ENCODE measurements around the gene ARL17B.

DNA sequence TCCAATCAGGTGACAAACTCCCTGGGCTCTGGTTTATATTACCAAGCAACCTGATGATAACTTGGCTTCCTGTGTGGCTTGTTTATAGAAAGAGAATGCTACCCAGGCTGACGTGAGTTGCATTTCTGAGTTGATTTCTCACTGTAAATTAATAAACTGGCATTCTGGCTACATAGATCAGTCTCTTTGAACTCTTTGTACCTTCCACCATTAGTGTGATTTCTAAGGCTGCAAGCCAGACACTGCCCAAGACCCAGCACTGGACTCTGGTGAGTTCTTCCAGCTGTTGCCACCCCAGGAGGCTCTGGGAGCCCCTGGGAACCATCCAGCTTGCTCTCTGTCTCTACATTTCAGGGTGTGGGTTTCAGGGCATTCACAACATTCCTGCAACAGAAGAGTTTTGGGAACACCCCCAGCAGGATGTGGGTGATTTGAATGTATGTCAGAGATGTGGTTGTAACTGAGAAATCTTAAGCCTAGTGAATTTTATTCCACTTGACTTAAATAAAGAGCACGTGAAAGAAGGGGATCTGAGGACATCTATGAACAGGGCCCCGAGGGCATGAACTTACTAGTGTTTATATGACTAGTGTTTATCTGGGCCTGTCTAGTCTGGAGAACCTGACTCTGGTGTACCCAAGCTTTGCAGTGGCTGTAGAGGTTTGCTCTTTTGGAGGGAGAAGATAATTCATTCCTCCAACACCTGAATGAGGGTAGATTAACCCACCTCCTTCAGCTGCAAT is 96.9 kb downstream of the ARL17B start:
- TF ChIP-seq, protein P1, sequence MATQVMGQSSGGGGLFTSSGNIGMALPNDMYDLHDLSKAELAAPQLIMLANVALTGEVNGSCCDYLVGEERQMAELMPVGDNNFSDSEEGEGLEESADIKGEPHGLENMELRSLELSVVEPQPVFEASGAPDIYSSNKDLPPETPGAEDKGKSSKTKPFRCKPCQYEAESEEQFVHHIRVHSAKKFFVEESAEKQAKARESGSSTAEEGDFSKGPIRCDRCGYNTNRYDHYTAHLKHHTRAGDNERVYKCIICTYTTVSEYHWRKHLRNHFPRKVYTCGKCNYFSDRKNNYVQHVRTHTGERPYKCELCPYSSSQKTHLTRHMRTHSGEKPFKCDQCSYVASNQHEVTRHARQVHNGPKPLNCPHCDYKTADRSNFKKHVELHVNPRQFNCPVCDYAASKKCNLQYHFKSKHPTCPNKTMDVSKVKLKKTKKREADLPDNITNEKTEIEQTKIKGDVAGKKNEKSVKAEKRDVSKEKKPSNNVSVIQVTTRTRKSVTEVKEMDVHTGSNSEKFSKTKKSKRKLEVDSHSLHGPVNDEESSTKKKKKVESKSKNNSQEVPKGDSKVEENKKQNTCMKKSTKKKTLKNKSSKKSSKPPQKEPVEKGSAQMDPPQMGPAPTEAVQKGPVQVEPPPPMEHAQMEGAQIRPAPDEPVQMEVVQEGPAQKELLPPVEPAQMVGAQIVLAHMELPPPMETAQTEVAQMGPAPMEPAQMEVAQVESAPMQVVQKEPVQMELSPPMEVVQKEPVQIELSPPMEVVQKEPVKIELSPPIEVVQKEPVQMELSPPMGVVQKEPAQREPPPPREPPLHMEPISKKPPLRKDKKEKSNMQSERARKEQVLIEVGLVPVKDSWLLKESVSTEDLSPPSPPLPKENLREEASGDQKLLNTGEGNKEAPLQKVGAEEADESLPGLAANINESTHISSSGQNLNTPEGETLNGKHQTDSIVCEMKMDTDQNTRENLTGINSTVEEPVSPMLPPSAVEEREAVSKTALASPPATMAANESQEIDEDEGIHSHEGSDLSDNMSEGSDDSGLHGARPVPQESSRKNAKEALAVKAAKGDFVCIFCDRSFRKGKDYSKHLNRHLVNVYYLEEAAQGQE (IDR thresholded peaks at IDR 0.05; ENCODE audit: low read depth) = no peak
- TF ChIP-seq RAD21 (IDR thresholded peaks at IDR 0.05; ENCODE audit: low read depth) = no peak
